ACC112 (cell line): ENCODE measurements around the gene RPE65.
"Not testable (repeated sequence)": the region's sequence is repeated elsewhere in the genome, so short reads cannot be mapped to it uniquely, and the experiment has no call there.

Experiments
- H2AFZ ChIP-seq: fragments of 200-600 bp; sonication (generic); one replicate; pipeline ENCODE4 v1.6.0; 2017; ENCODE audit warnings: antibody characterized with exemption, low read length; ENCODE audit not compliant: unreplicated experiment
- H3K27ac ChIP-seq: fragments of 200-600 bp; sonication (generic); 2 replicates; pipeline ENCODE4 v1.5.1; 2014; ENCODE audit warnings: low read depth, mild to moderate bottlenecking, antibody characterized with exemption, low read length, moderate library complexity
- H3K27me3 ChIP-seq: fragments of 200-600 bp; sonication (generic); 2 replicates; pipeline ENCODE4 v1.6.1; 2014; ENCODE audit warnings: mild to moderate bottlenecking, antibody characterized with exemption, low read length, moderate library complexity, mixed read lengths; ENCODE audit not compliant: insufficient read depth
- H3K36me3 ChIP-seq: fragments of 200-600 bp; sonication (generic); 2 replicates; pipeline ENCODE4 v1.6.1; 2016; ENCODE audit warnings: mild to moderate bottlenecking, antibody characterized with exemption, low read length, moderate library complexity, mixed read lengths; ENCODE audit not compliant: insufficient read depth
- H3K4me1 ChIP-seq: fragments of 200-600 bp; sonication (generic); one replicate; pipeline ENCODE4 v1.6.1; 2016; ENCODE audit warnings: low read length, mixed read lengths; ENCODE audit not compliant: insufficient read depth, unreplicated experiment, control insufficient read depth
- H3K4me3 ChIP-seq: fragments of 200-600 bp; sonication (generic); 2 replicates; pipeline ENCODE4 v1.5.1; 2014; ENCODE audit warnings: mild to moderate bottlenecking, low read depth, low read length
- H3K79me2 ChIP-seq: fragments of 200-600 bp; sonication (generic); one replicate; pipeline ENCODE4 v1.6.0; 2016; ENCODE audit warnings: low read length; ENCODE audit not compliant: control insufficient read depth, unreplicated experiment, insufficient read depth

The RPE65 gene

GRCh38 chr1:68421350-68421749 is 28.4 kb downstream of the RPE65 start:
- no peaks in the 10 kb centered on the region for H3K27me3 ChIP-seq
- no peak overlapping the region for H2AFZ ChIP-seq
- H3K27ac ChIP-seq = no peak overlapping the region
- no peaks in the 10 kb centered on the region for H3K36me3 ChIP-seq
- H3K4me3 ChIP-seq = no peak overlapping the region
- H3K79me2 ChIP-seq = no peaks in the 10 kb centered on the region
- no peaks in the 10 kb centered on the region for H3K4me1 ChIP-seq

GRCh38 chr1:68409426-68409825 is 40.3 kb downstream of the RPE65 start:
- H2AFZ ChIP-seq = peak overlapping the region; percentile 91
- peaks cover 18% of the 10 kb centered on the region for H3K4me1 ChIP-seq
- H3K4me3 ChIP-seq = no peak overlapping the region
- no peaks in the 10 kb centered on the region for H3K36me3 ChIP-seq
- H3K79me2 ChIP-seq = no peaks in the 10 kb centered on the region
- no peaks in the 10 kb centered on the region for H3K27me3 ChIP-seq
- H3K27ac ChIP-seq = peak overlapping the region; percentile 48; the same call in 1 of the 2 replicates

- Histone ChIP-seq H3K4me3 (no peak overlapping the region), H3K4me1 (peaks cover 13% of the 10 kb centered on the region), H3K79me2 (no peaks in the 10 kb centered on the region), H3K27me3 (no peaks in the 10 kb centered on the region), H3K27ac (no peak overlapping the region), H3K36me3 (no peaks in the 10 kb centered on the region), H2AFZ (no peak overlapping the region)
Observed at GRCh38 chr1:68401506-68401905, 48.2 kb downstream of the RPE65 start.

- not testable (repeated sequence) for H3K4me3 ChIP-seq
Observed at GRCh38 chr1:68395575-68395974, 54.2 kb downstream of the RPE65 start.

GRCh38 chr1:68392474-68392873 is 57.3 kb downstream of the RPE65 start:
- not testable (repeated sequence) for H2AFZ ChIP-seq, H3K79me2 ChIP-seq

More at GRCh38 chr1:68395575-68395974, 54.2 kb downstream of the RPE65 start:
- H3K36me3 ChIP-seq, H3K4me1 ChIP-seq, H3K27me3 ChIP-seq, H3K79me2 ChIP-seq, H2AFZ ChIP-seq, H3K27ac ChIP-seq: not testable (repeated sequence)

GRCh38 chr1:68385798-68386524 is 63.8 kb downstream of the RPE65 start:
- not testable (repeated sequence) for H3K4me3 ChIP-seq, H3K27me3 ChIP-seq, H3K36me3 ChIP-seq, H3K79me2 ChIP-seq
- Histone ChIP-seq H2AFZ (peak overlapping the region; percentile 19), H3K4me1 (peaks cover 29% of the 10 kb centered on the region), H3K27ac (peak overlapping the region; percentile 94)

More at GRCh38 chr1:68392474-68392873, 57.3 kb downstream of the RPE65 start:
- not testable (repeated sequence) for H3K27ac ChIP-seq, H3K36me3 ChIP-seq, H3K4me3 ChIP-seq, H3K27me3 ChIP-seq, H3K4me1 ChIP-seq

- Histone ChIP-seq H3K4me3 (peak overlapping the region; percentile 6; the same call in 1 of the 2 replicates), H2AFZ (peak overlapping the region; percentile 19), H3K27ac (peak overlapping the region; percentile 94), H3K79me2 (no peaks in the 10 kb centered on the region), H3K4me1 (peaks cover 29% of the 10 kb centered on the region), H3K36me3 (peaks cover 3% of the 10 kb centered on the region; the same call in 1 of the 2 replicates), H3K27me3 (no peaks in the 10 kb centered on the region)
Observed at GRCh38 chr1:68384872-68385411, 64.8 kb downstream of the RPE65 start.

GRCh38 chr1:68384321-68384813 is 65.4 kb downstream of the RPE65 start:
- Histone ChIP-seq H3K79me2 (no peaks in the 10 kb centered on the region), H3K27me3 (no peaks in the 10 kb centered on the region), H2AFZ (peak overlapping the region; percentile 4), H3K36me3 (peaks cover 3% of the 10 kb centered on the region; the same call in 1 of the 2 replicates), H3K4me3 (peak overlapping the region; percentile 7; the same call in 1 of the 2 replicates), H3K27ac (peak overlapping the region; percentile 94), H3K4me1 (peaks cover 29% of the 10 kb centered on the region)

- Histone ChIP-seq H3K79me2 (no peaks in the 10 kb centered on the region), H3K27me3 (no peaks in the 10 kb centered on the region), H3K36me3 (peaks cover 3% of the 10 kb centered on the region; the same call in 1 of the 2 replicates), H3K4me1 (peaks cover 41% of the 10 kb centered on the region), H2AFZ (no peak overlapping the region), H3K27ac (peak overlapping the region; percentile 94), H3K4me3 (no peak overlapping the region)
Observed at GRCh38 chr1:68383092-68383491, 66.7 kb downstream of the RPE65 start.

GRCh38 chr1:68379085-68379478 is 70.7 kb downstream of the RPE65 start:
- Histone ChIP-seq H3K27me3 (no peaks in the 10 kb centered on the region), H3K36me3 (peaks cover 3% of the 10 kb centered on the region; the same call in 1 of the 2 replicates), H2AFZ (peak overlapping the region; percentile 58), H3K4me1 (peaks cover 56% of the 10 kb centered on the region), H3K27ac (peak overlapping the region; percentile 55), H3K79me2 (no peaks in the 10 kb centered on the region), H3K4me3 (peak overlapping the region; percentile 7; the same call in 1 of the 2 replicates)
